ENCODE results near the gene ENTREP1.

Gene ENTREP1

GRCh38 chr9:69364510-69365150 lies 39.6 kb downstream of the ENTREP1 start:
- no peak for DNase-seq (ENCODE audit: low read depth in 2 of 2)

GRCh38 chr9:69370430-69370829 lies 45.4 kb downstream of the ENTREP1 start:
- DNase-seq (ENCODE audit: low read depth in 2 of 2), result no peak

GRCh38 chr9:69371001-69371400 lies 46.0 kb downstream of the ENTREP1 start:
- no peak for DNase-seq (ENCODE audit: low read depth in 2 of 2)

GRCh38 chr9:69376651-69377050 lies 51.6 kb downstream of the ENTREP1 start:
- DNase-seq (ENCODE audit: low read depth in 2 of 2), result no peak

GRCh38 chr9:69377291-69377690 lies 52.3 kb downstream of the ENTREP1 start:
- DNase-seq (ENCODE audit: low read depth in 2 of 2), result no peak

GRCh38 chr9:69377981-69378380 lies 53.0 kb downstream of the ENTREP1 start:
- DNase-seq (ENCODE audit: low read depth in 2 of 2), result no peak

GRCh38 chr9:69379270-69379982 lies 54.4 kb downstream of the ENTREP1 start:
- DNase-seq (ENCODE audit: low read depth in 2 of 2), result no peak

GRCh38 chr9:69380301-69380700 lies 55.3 kb downstream of the ENTREP1 start:
- DNase-seq (ENCODE audit: low read depth in 2 of 2), result no peak

GRCh38 chr9:69380811-69381210 lies 55.8 kb downstream of the ENTREP1 start:
- no peak for DNase-seq (ENCODE audit: low read depth in 2 of 2)

- DNase-seq (ENCODE audit: low read depth in 2 of 2), result no peak
Observed at GRCh38 chr9:69382135-69382534, 57.1 kb downstream of the ENTREP1 start.

- DNase-seq (ENCODE audit: low read depth in 2 of 2), result no peak
Observed at GRCh38 chr9:69385581-69386033, 60.6 kb downstream of the ENTREP1 start.

GRCh38 chr9:69386651-69387050 lies 61.6 kb downstream of the ENTREP1 start:
- no peak for DNase-seq (ENCODE audit: low read depth in 2 of 2)

- DNase-seq (ENCODE audit: low read depth in 2 of 2), result no peak
Observed at GRCh38 chr9:69388596-69388995, 63.6 kb downstream of the ENTREP1 start.

- no peak for DNase-seq (ENCODE audit: low read depth in 2 of 2)
Observed at GRCh38 chr9:69389437-69389995, 64.5 kb downstream of the ENTREP1 start.

- DNase-seq (ENCODE audit: low read depth in 2 of 2), result no peak
Observed at GRCh38 chr9:69391487-69391886, 66.5 kb downstream of the ENTREP1 start.

- no peak for DNase-seq (ENCODE audit: low read depth in 2 of 2)
Observed at GRCh38 chr9:69391946-69392345, 66.9 kb downstream of the ENTREP1 start.

- DNase-seq (ENCODE audit: low read depth in 2 of 2), result no peak
Observed at GRCh38 chr9:69392826-69393225, 67.8 kb downstream of the ENTREP1 start.

- no peak for DNase-seq (ENCODE audit: low read depth in 2 of 2)
Observed at GRCh38 chr9:69393425-69393824, 68.4 kb downstream of the ENTREP1 start.

- no peak for DNase-seq (ENCODE audit: low read depth in 2 of 2)
Observed at GRCh38 chr9:69395718-69396117, 70.7 kb downstream of the ENTREP1 start.

- DNase-seq (ENCODE audit: low read depth in 2 of 2), result no peak
Observed at GRCh38 chr9:69396759-69397158, 71.7 kb downstream of the ENTREP1 start.

- DNase-seq (ENCODE audit: low read depth in 2 of 2), result no peak
Observed at GRCh38 chr9:69397384-69398214, 72.6 kb downstream of the ENTREP1 start.

- DNase-seq (ENCODE audit: low read depth in 2 of 2), result no peak
Observed at GRCh38 chr9:69400470-69400869, 75.5 kb downstream of the ENTREP1 start.

All from stimulated activated CD8-positive, alpha-beta memory T cell treated with anti-CD3 and anti-CD28 coated beads, Interleukin-2, amount 100 ng/mL, for 1 hour (primary cell).